HepG2 (cell line): Measurements from ENCODE around the gene PDPK1. TPM values are rescaled to one million over a fixed set of nuclear protein-coding genes. Genes with fewer than 3 reads are reported as not detected.

Experiments used
- ATAC-seq: fragments of 200-7000 bp; cut with Tn5 transposase; 3 replicates; pipeline ENCODE4 v1.9.1; 2020; ENCODE audit warnings: mild to moderate bottlenecking, moderate library complexity
- BruUV-seq: library from RNA; stranded (reverse); fragments of 400-500 nt; replicated peaks from 2 replicates; lab custom pipeline; 2021; lab: Mats Ljungman, UMichigan
- CTCF ChIA-PET: fragments of 300-600 bp; formaldehyde crosslinking; extraction: SDS; loops from one replicate; lab custom pipeline; 2021; ENCODE audit warnings: low total read pairs, inconsistent platforms, low intra/inter-chr PET ratio; lab: Yijun Ruan, JAX
- POLR2A ChIA-PET: fragments of 350-600 bp; sonication (Branson Sonifier 250); formaldehyde crosslinking; loops from one replicate; lab custom pipeline; 2020; ENCODE audit warnings: antibody characterized with exemption, inconsistent platforms; lab: Yijun Ruan, JAX
- DNase-seq: peaks from one replicate; pipeline ENCODE4 v3.0.0-alpha.2; 2015; ENCODE audit warnings: low spot score
- FAIRE-seq: peaks from 3 replicates; lab custom pipeline; 2011; peaks lifted over from hg19 to GRCh38; lab: Jason Lieb, UNC
- H2AFZ ChIP-seq: one replicate; pipeline ENCODE4 v1.6.1; 2011; ENCODE audit warnings: low read length, inconsistent platforms
- H3K27ac ChIP-seq: fragments of 300-600 bp; 3 replicates; pipeline ENCODE4 v1.8.0; 2011; ENCODE audit warnings: mixed run types, mild to moderate bottlenecking, mixed read lengths, low read length, inconsistent platforms; ENCODE audit not compliant: insufficient read depth; ENCODE audit errors: extremely low read length
- H3K27me3 ChIP-seq, 2 experiments: fragments of 200-600 bp in 1 of 2; 2 replicates in 1 of 2; 3 replicates in 1 of 2; pipeline versions ENCODE4 v1.6.0 to v1.8.0; 2011; ENCODE audit warnings: low read length in 2 of 2, mild to moderate bottlenecking in 2 of 2, moderate library complexity in 2 of 2, inconsistent platforms in 1 of 2; ENCODE audit not compliant: insufficient read depth in 2 of 2, control insufficient read depth in 1 of 2
- H3K36me3 ChIP-seq, 2 experiments: fragments of 200-600 bp in 1 of 2; replicated peaks in 1 of 2; 2 replicates in 1 of 2; 3 replicates in 1 of 2; pipeline versions ENCODE4 v1.5.1 to v1.8.0; 2011; ENCODE audit warnings: low read length in 2 of 2, inconsistent platforms in 1 of 2; ENCODE audit not compliant: insufficient read depth in 2 of 2, control insufficient read depth in 1 of 2
- H3K4me1 ChIP-seq: 2 replicates; pipeline ENCODE4 v1.5.1; 2012; ENCODE audit warnings: low read length, inconsistent platforms; ENCODE audit not compliant: insufficient read depth
- H3K4me2 ChIP-seq: 2 replicates; pipeline ENCODE4 v1.6.0; 2011; ENCODE audit warnings: low read depth, low read length, inconsistent platforms
- H3K4me3 ChIP-seq, 3 experiments: fragments of 200-600 bp in 1 of 3; sonication (generic), shearing (Covaris generic) in 1 of 3; replicated peaks in 1 of 3; 2 replicates each; pipeline ENCODE4 v1.5.1; 2011 to 2016; ENCODE audit warnings: low read length in 3 of 3, inconsistent platforms in 2 of 3, low read depth in 2 of 3, mild to moderate bottlenecking in 2 of 3, control low read depth in 1 of 3, mixed read lengths in 1 of 3; ENCODE audit not compliant: insufficient read depth in 1 of 3
- H3K79me2 ChIP-seq: one replicate; pipeline ENCODE4 v1.6.1; 2011; ENCODE audit warnings: low read length, inconsistent platforms; ENCODE audit not compliant: insufficient read depth
- H3K9ac ChIP-seq: 2 replicates; pipeline ENCODE4 v1.6.0; 2011; ENCODE audit warnings: mild to moderate bottlenecking, low read depth, low read length, inconsistent platforms; ENCODE audit not compliant: insufficient read depth
- H3K9me3 ChIP-seq: 2 replicates; pipeline ENCODE4 v1.5.1; 2012; ENCODE audit warnings: mild to moderate bottlenecking, low read length
- H4K20me1 ChIP-seq: 2 replicates; pipeline ENCODE4 v1.6.0; 2011; ENCODE audit warnings: inconsistent platforms, mild to moderate bottlenecking, low read length, moderate library complexity; ENCODE audit not compliant: insufficient read depth
- BCL6 ChIP-seq: IDR thresholded peaks from 2 replicates; pipeline ENCODE4 v1.6.1; 2016; ENCODE audit warnings: missing genetic modification reagents, missing compliant biosample characterization
- ETV5 ChIP-seq: IDR thresholded peaks from 2 replicates; pipeline ENCODE4 v1.6.1; 2018; ENCODE audit warnings: missing biosample characterization, missing genetic modification reagents, inconsistent platforms, borderline replicate concordance
- FOXO1 ChIP-seq: sonication (generic); formaldehyde crosslinking; IDR thresholded peaks from 2 replicates; pipeline ENCODE4 v1.4.0; 2020; ENCODE audit warnings: missing genetic modification reagents
- KAT7 ChIP-seq: IDR thresholded peaks from 2 replicates; pipeline ENCODE4 v1.6.1; 2018; ENCODE audit warnings: borderline replicate concordance, missing compliant biosample characterization
- NFIB ChIP-seq: sonication (generic); formaldehyde crosslinking; IDR thresholded peaks from 2 replicates; pipeline ENCODE4 v1.9.0; 2021; ENCODE audit warnings: missing genetic modification reagents, mild to moderate bottlenecking, borderline replicate concordance
- PCBP1 ChIP-seq: fragments of 200-400 bp; formaldehyde crosslinking; IDR thresholded peaks from 2 replicates; pipeline ENCODE4 v1.6.1; 2017; ENCODE audit warnings: mild to moderate bottlenecking, low read depth, low read length, borderline replicate concordance
- PHF8 ChIP-seq: sonication (generic); formaldehyde crosslinking; IDR thresholded peaks from 2 replicates; pipeline ENCODE4 v1.5.0; 2020; ENCODE audit warnings: missing genetic modification reagents
- TAF1 ChIP-seq: sonication (generic); formaldehyde crosslinking; IDR thresholded peaks from 2 replicates; pipeline ENCODE4 v1.4.0; 2020; ENCODE audit warnings: missing genetic modification reagents
- ZNF564 ChIP-seq: sonication (generic); formaldehyde crosslinking; IDR thresholded peaks from 2 replicates; pipeline ENCODE4 v1.8.1; 2023; ENCODE audit warnings: mild to moderate bottlenecking, missing genetic modification reagents
- ZNF570 ChIP-seq: sonication (generic); formaldehyde crosslinking; IDR thresholded peaks from 2 replicates; pipeline ENCODE4 v1.4.0; 2020; ENCODE audit warnings: mild to moderate bottlenecking, missing genetic modification reagents, borderline replicate concordance
- WGBS: methylation state at CpG from one replicate; pipeline ENCODE4 v1.1.6; 2017; ENCODE audit warnings: low lambda C conversion rate; 5-methylcytosine and 5-hydroxymethylcytosine counted together
- in situ Hi-C: cut with HindIII; loops from 2 replicates; pipeline ENCODE4 v1.10.0; 2017; ENCODE audit warnings: low pct_unique_long_range_greater_than_20kb; ENCODE audit not compliant: extremely low pct_ligation_motif_present
- intact Hi-C: fragments of 100-400 bp; cut with micrococcal nuclease; formaldehyde crosslinking; loops from one replicate; pipeline ENCODE4 v1.10.0; 2022; ENCODE audit not compliant: unreplicated experiment
- polyA plus RNA-seq, 8 experiments: library from polyadenylated mRNA; depleted of rRNA in 3 of 8; stranded (reverse) in 7 of 8; unstranded in 1 of 8; fragments of >200 nt; fragmentation: Illumina TruSeq in 4 of 8; extraction: Trizol in 4 of 8; gene quantifications; 2 replicates each; pipeline versions ENCODE4 v1.2.1 to v1.2.3, GENCODE V29; 2011 to 2016; ENCODE audit warnings: low read depth in 4 of 8, missing spikeins in 1 of 8, mixed read lengths in 1 of 8; ENCODE audit not compliant: insufficient read depth in 1 of 8
- total RNA-seq, 5 experiments: library from RNA; depleted of rRNA; stranded (reverse); fragments of >200 nt; fragmentation: Illumina TruSeq; extraction: Trizol; gene quantifications; 2 replicates each; pipeline ENCODE4 v1.2.3, GENCODE V29; 2016; ENCODE audit warnings: low read depth in 1 of 5
- TF ChIP-seq, protein P1 (sequence below): sonication (generic); formaldehyde crosslinking; IDR thresholded peaks from 2 replicates; pipeline ENCODE4 v1.4.0; 2020; ENCODE audit warnings: mild to moderate bottlenecking, missing genetic modification reagents
- TF ChIP-seq, protein P2 (sequence below): IDR thresholded peaks from 2 replicates; pipeline ENCODE4 v1.6.1; 2016
- TF ChIP-seq, protein P3 (sequence below): sonication (generic); formaldehyde crosslinking; IDR thresholded peaks from 2 replicates; pipeline ENCODE4 v1.4.0; 2020; ENCODE audit warnings: missing genetic modification reagents
- TF ChIP-seq, protein P4 (sequence below): sonication (generic); formaldehyde crosslinking; IDR thresholded peaks from 2 replicates; pipeline ENCODE4 v1.4.0; 2020; ENCODE audit warnings: mild to moderate bottlenecking, missing genetic modification reagents
- TF ChIP-seq, protein P5 (sequence below): IDR thresholded peaks from 2 replicates; pipeline ENCODE4 v1.6.1; 2016; ENCODE audit warnings: mild to moderate bottlenecking
- TF ChIP-seq, protein P6 (sequence below): sonication (generic); formaldehyde crosslinking; conservative IDR thresholded peaks from 2 replicates; pipeline ENCODE4 v1.8.1; 2023; ENCODE audit warnings: missing genetic modification reagents

Gene PDPK1
- total and polyA plus RNA-seq, 2 of the 13 experiments (the other 11 are each of a cell fraction or from before 2014, with no cell fraction given), result 59.6 to 129 TPM

DNA sequence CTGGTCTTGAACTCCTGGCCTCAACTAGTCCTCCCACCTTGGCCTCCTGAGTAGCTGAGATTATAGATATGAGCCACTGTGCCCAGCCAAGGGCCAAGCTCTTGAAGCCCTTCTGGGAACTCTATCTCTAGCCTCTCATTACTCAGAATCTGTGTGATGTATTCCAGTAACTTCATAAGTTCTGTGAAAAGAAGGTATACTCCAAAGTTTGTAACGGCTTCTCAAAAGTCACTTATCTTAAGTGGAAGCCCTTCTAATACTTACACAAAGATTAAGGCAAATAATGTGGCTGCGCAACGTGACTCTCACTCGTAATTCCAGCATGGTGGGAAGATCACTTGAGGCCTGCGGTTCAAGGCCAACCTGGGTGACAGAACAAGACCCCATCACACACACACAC is 43.2 kb upstream of the PDPK1 start (continued):
- TF ChIP-seq, protein P1, sequence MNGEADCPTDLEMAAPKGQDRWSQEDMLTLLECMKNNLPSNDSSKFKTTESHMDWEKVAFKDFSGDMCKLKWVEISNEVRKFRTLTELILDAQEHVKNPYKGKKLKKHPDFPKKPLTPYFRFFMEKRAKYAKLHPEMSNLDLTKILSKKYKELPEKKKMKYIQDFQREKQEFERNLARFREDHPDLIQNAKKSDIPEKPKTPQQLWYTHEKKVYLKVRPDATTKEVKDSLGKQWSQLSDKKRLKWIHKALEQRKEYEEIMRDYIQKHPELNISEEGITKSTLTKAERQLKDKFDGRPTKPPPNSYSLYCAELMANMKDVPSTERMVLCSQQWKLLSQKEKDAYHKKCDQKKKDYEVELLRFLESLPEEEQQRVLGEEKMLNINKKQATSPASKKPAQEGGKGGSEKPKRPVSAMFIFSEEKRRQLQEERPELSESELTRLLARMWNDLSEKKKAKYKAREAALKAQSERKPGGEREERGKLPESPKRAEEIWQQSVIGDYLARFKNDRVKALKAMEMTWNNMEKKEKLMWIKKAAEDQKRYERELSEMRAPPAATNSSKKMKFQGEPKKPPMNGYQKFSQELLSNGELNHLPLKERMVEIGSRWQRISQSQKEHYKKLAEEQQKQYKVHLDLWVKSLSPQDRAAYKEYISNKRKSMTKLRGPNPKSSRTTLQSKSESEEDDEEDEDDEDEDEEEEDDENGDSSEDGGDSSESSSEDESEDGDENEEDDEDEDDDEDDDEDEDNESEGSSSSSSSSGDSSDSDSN (CRISPR knock-in tag), result no peak
- TF ChIP-seq, protein P2, sequence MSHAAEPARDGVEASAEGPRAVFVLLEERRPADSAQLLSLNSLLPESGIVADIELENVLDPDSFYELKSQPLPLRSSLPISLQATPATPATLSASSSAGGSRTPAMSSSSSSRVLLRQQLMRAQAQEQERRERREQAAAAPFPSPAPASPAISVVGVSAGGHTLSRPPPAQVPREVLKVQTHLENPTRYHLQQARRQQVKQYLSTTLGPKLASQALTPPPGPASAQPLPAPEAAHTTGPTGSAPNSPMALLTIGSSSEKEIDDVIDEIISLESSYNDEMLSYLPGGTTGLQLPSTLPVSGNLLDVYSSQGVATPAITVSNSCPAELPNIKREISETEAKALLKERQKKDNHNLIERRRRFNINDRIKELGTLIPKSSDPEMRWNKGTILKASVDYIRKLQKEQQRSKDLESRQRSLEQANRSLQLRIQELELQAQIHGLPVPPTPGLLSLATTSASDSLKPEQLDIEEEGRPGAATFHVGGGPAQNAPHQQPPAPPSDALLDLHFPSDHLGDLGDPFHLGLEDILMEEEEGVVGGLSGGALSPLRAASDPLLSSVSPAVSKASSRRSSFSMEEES (CRISPR knock-in tag), result no peak
- TF ChIP-seq PCBP1, result no peak

DNA sequence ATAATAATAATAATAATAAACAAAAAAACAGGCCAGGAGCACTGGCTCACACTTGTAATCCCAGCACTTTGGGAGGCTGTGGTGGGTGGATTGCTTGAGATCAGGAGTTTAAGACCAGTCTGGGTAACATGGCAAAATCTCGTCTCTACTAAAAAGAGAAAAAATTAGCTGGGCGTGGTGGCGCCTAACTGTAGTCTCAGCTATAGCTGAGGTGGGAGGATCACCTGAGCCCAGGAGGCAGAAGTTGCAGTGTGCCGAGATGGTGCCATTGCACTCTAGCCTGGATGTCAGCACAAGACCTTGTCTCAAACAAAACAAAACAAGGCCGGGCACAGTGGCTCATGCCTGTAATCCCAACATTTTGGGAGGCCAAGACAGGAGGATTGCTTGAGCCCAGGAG is 42.8 kb upstream of the PDPK1 start:
- no TSS peak for BruUV-seq
- H3K9ac ChIP-seq, result no peak overlapping the region
- H4K20me1 ChIP-seq, result no peaks in the 10 kb centered on the region
- peaks cover 5% of the 10 kb centered on the region for H3K79me2 ChIP-seq
- no peak overlapping the region for H3K4me2 ChIP-seq
- peaks cover 13 to 29% of the 10 kb centered on the region in 2 experiments; a peak in 4 of 5 replicates for H3K36me3 ChIP-seq
- H2AFZ ChIP-seq, result no peak overlapping the region
- intact Hi-C loops (no loop called here), in situ Hi-C loops (no loop called here)
- ATAC-seq, result no peak
- H3K4me3 ChIP-seq, result no peak overlapping the region
- WGBS, result 97% methylated on average over 5 of the region's 5 CpGs
- no peak for DNase-seq
- H3K9me3 ChIP-seq, result no peaks in the 10 kb centered on the region
- FAIRE-seq, result no peak
- H3K27me3 ChIP-seq, result no peaks in the 10 kb centered on the region
- H3K27ac ChIP-seq, result no peak overlapping the region
- CTCF ChIA-PET, result no interaction called here
- peaks cover 24% of the 10 kb centered on the region for H3K4me1 ChIP-seq
- POLR2A ChIA-PET, result no interaction called here
- no peak for TF ChIP-seq FOXO1 (CRISPR knock-in tag)
- TF ChIP-seq NFIB (CRISPR knock-in tag), result no peak
- TF ChIP-seq KAT7 (CRISPR knock-in tag), result no peak
- TF ChIP-seq PHF8 (CRISPR knock-in tag), result no peak
- TF ChIP-seq, protein P3, sequence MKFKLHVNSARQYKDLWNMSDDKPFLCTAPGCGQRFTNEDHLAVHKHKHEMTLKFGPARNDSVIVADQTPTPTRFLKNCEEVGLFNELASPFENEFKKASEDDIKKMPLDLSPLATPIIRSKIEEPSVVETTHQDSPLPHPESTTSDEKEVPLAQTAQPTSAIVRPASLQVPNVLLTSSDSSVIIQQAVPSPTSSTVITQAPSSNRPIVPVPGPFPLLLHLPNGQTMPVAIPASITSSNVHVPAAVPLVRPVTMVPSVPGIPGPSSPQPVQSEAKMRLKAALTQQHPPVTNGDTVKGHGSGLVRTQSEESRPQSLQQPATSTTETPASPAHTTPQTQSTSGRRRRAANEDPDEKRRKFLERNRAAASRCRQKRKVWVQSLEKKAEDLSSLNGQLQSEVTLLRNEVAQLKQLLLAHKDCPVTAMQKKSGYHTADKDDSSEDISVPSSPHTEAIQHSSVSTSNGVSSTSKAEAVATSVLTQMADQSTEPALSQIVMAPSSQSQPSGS, result no peak
- TF ChIP-seq, protein P4, sequence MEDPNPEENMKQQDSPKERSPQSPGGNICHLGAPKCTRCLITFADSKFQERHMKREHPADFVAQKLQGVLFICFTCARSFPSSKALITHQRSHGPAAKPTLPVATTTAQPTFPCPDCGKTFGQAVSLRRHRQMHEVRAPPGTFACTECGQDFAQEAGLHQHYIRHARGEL, result no peak
- TF ChIP-seq TAF1 (CRISPR knock-in tag), result no peak
- TF ChIP-seq ZNF564 (CRISPR knock-in tag), result no peak
- no peak for TF ChIP-seq ETV5 (CRISPR knock-in tag)
- no peak for TF ChIP-seq ZNF570 (CRISPR knock-in tag)
- TF ChIP-seq, protein P5, sequence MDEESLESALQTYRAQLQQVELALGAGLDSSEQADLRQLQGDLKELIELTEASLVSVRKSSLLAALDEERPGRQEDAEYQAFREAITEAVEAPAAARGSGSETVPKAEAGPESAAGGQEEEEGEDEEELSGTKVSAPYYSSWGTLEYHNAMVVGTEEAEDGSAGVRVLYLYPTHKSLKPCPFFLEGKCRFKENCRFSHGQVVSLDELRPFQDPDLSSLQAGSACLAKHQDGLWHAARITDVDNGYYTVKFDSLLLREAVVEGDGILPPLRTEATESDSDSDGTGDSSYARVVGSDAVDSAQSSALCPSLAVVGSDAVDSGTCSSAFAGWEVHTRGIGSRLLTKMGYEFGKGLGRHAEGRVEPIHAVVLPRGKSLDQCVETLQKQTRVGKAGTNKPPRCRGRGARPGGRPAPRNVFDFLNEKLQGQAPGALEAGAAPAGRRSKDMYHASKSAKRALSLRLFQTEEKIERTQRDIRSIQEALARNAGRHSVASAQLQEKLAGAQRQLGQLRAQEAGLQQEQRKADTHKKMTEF, result no peak
- TF ChIP-seq BCL6 (CRISPR knock-in tag), result no peak
- TF ChIP-seq, protein P6, sequence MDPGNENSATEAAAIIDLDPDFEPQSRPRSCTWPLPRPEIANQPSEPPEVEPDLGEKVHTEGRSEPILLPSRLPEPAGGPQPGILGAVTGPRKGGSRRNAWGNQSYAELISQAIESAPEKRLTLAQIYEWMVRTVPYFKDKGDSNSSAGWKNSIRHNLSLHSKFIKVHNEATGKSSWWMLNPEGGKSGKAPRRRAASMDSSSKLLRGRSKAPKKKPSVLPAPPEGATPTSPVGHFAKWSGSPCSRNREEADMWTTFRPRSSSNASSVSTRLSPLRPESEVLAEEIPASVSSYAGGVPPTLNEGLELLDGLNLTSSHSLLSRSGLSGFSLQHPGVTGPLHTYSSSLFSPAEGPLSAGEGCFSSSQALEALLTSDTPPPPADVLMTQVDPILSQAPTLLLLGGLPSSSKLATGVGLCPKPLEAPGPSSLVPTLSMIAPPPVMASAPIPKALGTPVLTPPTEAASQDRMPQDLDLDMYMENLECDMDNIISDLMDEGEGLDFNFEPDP (CRISPR knock-in tag), result no peak
